ENCODE data around the gene GPR132. TPM values are rescaled to one million over a fixed set of nuclear protein-coding genes. Genes with fewer than 3 reads are reported as not detected.

Gene GPR132
- total RNA-seq, 2 experiments from 2014 or later, result 51.2 to 51.4 TPM

DNA sequence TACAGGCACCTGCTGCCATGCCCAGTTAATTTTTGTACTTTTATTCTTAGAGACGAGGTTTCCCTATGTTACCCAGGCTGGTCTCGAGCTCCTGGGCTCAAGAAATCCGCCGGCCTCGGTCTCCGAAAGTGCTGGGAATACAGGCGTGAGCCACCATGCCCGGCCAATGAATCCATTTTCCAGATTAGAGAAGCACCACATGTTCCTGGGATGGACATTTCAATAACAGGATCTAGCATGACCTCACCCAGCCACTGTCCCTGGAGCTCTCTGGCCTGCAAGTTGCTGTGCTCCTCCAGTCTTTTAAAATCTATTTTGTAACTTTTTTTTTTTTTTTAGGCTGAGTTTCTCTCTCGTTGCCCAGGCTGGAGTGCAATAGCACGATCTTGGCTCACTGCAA lies 2.2 kb downstream of the GPR132 start:
- Mint-ChIP-seq H3K9me3 (no peaks in the 10 kb centered on the region), H3K4me3 (peak overlapping the region; percentile 89), H3K27ac (peak overlapping the region; percentile 87), H3K27me3 (no peaks in the 10 kb centered on the region), H3K36me3 (ENCODE audit: low read depth) (peaks cover 46% of the 10 kb centered on the region), H3K4me1 (peaks cover 77% of the 10 kb centered on the region)
- DNase-seq, result no peak
- CTCF ChIA-PET, result interaction anchor here (0.6 to 10.4 kb wide), 5 partner anchors 17 to 38 kb away, joined by 3 to 70 read pairs (median 21); no protein-coding TSS in a partner anchor
- POLR2A ChIA-PET, result interaction anchor here (1.1 to 10.5 kb wide), 4 partner anchors 9 to 44 kb away, joined by 3 to 120 read pairs (median 69); partner anchors contain the start of gene CDCA4

- H3K9me3 Mint-ChIP-seq, result no peaks in the 10 kb centered on the region
- CTCF ChIA-PET, result interaction anchor here (0.9 to 10.4 kb wide), 3 partner anchors 16 to 41 kb away, joined by 4 to 70 read pairs (median 33); partner anchors contain the start of gene CDCA4
- H3K27me3 Mint-ChIP-seq, result no peaks in the 10 kb centered on the region
- H3K36me3 Mint-ChIP-seq (ENCODE audit: low read depth), result peaks cover 50% of the 10 kb centered on the region
- H3K27ac Mint-ChIP-seq, result peak overlapping the region; percentile 87
- DNase-seq, result no peak
- H3K4me3 Mint-ChIP-seq, result peak overlapping the region; percentile 89
- POLR2A ChIA-PET, result interaction anchor here (1.1 to 10.5 kb wide), 6 partner anchors 8 to 43 kb away, joined by 3 to 120 read pairs (median 42); partner anchors contain the start of gene CDCA4
- peaks cover 70% of the 10 kb centered on the region for H3K4me1 Mint-ChIP-seq
Observed at GRCh38 chr14:105062048-105062433, 3.2 kb downstream of the GPR132 start.

DNA sequence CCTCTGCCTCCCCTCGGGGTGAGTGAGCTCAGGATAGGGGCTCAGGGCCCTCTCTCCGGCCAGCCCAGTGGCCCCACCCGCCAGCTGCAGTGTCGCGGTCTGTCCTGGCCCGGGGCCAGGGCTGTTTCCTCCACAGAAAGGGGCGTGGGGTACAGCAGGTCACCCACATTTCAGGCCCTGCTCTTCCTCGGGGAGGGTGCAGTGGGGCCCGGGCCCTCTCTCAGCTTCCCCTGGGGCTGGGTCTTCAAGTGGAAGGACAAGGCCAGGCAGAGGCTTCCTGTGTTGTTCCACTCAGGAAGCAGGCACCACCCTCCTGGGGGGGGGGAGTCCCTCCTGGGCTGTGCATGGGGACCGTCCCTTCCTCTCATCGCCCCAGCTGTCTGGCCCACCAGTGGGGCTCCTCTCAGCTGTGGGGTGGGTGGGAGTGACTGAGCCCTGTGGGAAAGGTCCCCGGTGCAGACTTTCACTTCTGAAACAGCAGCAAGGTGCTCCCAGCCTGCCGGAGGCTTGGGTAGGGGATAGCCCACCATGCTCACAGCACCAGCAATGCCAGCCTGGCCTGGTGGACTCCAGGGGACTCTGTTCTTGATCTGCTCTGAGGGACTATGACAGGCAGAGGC lies 3.7 kb downstream of the GPR132 start:
- Mint-ChIP-seq H3K4me1 (peaks cover 65% of the 10 kb centered on the region), H3K27ac (peak overlapping the region; percentile 87), H3K4me3 (peak overlapping the region; percentile 89), H3K27me3 (no peaks in the 10 kb centered on the region), H3K36me3 (ENCODE audit: low read depth) (peaks cover 55% of the 10 kb centered on the region), H3K9me3 (no peaks in the 10 kb centered on the region)
- ChIA-PET CTCF (interaction anchor here (0.9 to 10.4 kb wide), 3 partner anchors 16 to 40 kb away, joined by 4 to 70 read pairs (median 33); partner anchors contain the start of gene CDCA4), POLR2A (interaction anchor here (1.2 to 10.5 kb wide), 6 partner anchors 10 to 229 kb away, joined by 3 to 120 read pairs (median 42); partner anchors contain the start of gene CDCA4)
- DNase-seq, result peak; percentile 49

DNA sequence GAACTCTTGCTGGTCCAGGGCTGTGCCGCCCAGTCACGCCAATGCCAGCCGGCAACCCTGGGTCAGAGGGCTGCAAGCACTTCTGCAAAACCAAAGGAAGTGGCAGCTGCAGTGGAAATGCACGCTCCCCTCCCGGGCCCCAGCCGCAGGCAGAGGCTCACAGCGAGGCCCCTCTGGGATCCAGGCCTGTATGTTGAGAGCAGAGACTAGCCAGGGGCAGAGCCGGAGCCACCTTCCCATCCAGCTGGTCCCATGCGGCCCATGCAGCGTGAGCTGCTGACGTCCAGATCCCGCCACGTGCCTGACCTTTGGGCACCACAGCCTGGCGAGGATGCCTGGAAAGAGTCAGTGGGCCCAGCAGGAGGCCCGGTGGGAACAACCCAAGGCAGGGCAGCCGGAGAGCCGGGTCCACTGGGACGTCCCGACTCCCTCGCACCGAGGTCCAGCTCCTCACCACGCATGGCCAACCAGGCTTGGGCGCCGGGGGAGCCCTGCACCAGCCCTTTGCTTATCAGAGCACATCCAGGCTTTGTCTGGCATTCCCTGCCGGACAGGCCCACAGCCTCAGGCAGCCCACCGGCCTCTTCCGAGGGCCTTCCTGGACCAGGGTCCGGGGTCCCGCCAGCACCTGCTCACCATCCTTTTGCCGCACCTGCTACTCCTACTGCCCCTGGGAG lies 4.3 kb downstream of the GPR132 start:
- peak; percentile 67 for DNase-seq
- H3K27ac Mint-ChIP-seq, result peak overlapping the region; percentile 87
- H3K9me3 Mint-ChIP-seq, result no peaks in the 10 kb centered on the region
- H3K4me3 Mint-ChIP-seq, result peak overlapping the region; percentile 89
- ChIA-PET CTCF (interaction anchor here (0.8 to 10.4 kb wide), 3 partner anchors 15 to 85 kb away, joined by 3 to 70 read pairs (median 33); no protein-coding TSS in a partner anchor), POLR2A (interaction anchor here (0.9 to 10.5 kb wide), 7 partner anchors 10 to 230 kb away, joined by 3 to 120 read pairs (median 18); partner anchors contain the start of gene CDCA4)
- H3K4me1 Mint-ChIP-seq, result peaks cover 59% of the 10 kb centered on the region
- H3K27me3 Mint-ChIP-seq, result no peaks in the 10 kb centered on the region
- H3K36me3 Mint-ChIP-seq (ENCODE audit: low read depth), result peaks cover 57% of the 10 kb centered on the region

DNA sequence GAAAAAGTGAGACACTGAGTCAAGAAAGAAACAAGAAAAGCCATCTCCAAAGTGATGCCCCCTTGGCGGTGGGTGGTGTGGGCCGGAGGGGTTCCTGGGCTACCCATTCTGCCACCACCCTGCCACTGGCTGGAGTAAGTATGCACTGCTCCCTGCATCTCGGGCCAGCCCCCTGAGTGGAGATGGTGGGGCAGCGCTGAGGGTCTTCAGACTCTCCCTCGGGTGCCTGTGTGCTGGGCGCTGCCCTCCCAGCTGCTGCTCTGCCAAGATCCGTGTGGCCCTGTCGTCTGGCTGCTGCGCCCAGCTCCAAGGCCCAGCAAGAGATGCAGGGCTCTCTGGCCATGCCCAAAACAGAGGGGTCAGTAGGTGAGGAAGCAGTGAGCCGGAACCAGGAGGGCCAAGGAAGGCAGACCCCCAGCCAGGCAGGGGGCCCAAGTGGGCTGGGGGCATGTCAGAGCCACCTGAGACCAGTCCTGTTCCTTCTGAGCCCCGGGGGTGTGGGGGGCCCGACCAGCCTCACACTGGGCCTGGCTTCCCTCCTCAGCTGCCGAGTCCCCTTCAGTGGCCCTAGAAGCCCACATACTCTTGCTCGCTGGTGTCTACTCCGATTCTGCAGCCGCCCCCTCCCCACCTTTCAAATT lies 5.2 kb downstream of the GPR132 start:
- Mint-ChIP-seq H3K27ac (peak overlapping the region; percentile 87), H3K4me1 (peaks cover 54% of the 10 kb centered on the region), H3K36me3 (ENCODE audit: low read depth) (peaks cover 62% of the 10 kb centered on the region), H3K27me3 (no peaks in the 10 kb centered on the region), H3K4me3 (peak overlapping the region; percentile 89), H3K9me3 (no peaks in the 10 kb centered on the region)
- ChIA-PET CTCF (interaction anchor here (0.8 to 10.4 kb wide), 4 partner anchors 14 to 84 kb away, joined by 3 to 70 read pairs (median 18); no protein-coding TSS in a partner anchor), POLR2A (interaction anchor here (0.9 to 10.5 kb wide), 7 partner anchors 11 to 230 kb away, joined by 3 to 120 read pairs (median 18); partner anchors contain the start of gene CDCA4)
- DNase-seq, result no peak

DNA sequence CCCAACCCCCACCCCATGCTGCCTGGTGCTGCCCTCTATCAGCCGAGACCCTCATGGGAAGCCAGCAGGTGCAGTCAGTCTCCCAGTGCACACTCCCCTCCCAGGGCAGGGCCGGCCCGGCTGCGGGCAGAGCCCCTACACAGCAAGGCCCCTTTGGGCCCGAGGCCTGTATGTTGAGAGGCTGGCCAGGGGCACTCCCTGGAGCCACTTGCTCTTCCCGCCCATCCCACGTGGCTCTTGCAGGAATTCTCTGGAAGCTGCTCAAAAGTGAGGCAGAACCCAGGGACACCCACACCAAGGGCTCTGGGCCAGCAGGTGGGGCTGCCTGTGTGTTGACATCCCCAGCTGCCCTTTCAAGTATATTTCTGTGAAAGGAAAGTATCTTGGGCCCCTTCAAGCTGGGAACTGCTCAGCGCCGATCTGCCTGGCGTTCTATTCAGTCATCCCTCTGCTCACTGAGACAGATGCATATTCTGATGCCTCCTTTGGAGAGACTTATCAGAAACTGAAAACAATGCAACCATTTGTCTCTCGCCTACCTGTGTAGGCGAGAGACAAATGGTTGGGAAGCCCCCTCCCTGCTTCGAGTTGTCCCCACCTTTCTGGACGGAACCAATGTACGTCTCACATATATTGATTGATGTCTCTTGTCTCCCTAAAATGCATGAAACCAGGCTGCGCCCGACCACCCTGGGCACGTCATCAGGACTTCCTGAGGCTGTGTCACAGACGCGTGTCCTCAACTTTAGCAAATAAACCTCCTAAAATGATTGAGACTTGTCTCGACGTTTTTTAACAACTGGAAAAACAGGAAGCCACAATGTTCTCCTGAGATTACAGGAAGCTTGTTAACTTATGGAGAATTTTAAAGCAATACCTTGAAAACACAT lies 6.0 kb downstream of the GPR132 start:
- CTCF ChIA-PET, result interaction anchor here (0.5 to 10.4 kb wide), 4 partner anchors 13 to 83 kb away, joined by 3 to 70 read pairs (median 18); no protein-coding TSS in a partner anchor
- Mint-ChIP-seq H3K36me3 (ENCODE audit: low read depth) (peaks cover 56% of the 10 kb centered on the region), H3K9me3 (no peaks in the 10 kb centered on the region), H3K27ac (peak overlapping the region; percentile 87), H3K4me1 (peaks cover 51% of the 10 kb centered on the region), H3K27me3 (no peaks in the 10 kb centered on the region), H3K4me3 (peak overlapping the region; percentile 89)
- no peak for DNase-seq
- POLR2A ChIA-PET, result interaction anchor here (0.6 to 10.5 kb wide), 9 partner anchors 12 to 454 kb away, joined by 3 to 120 read pairs (median 9); partner anchors contain the start of genes BRF1 and CDCA4

GRCh38 chr14:105058521-105059034 lies 6.7 kb downstream of the GPR132 start:
- H3K4me1 Mint-ChIP-seq, result peaks cover 50% of the 10 kb centered on the region
- no peaks in the 10 kb centered on the region for H3K9me3 Mint-ChIP-seq
- ChIA-PET CTCF (interaction anchor here (0.5 to 10.4 kb wide), 4 partner anchors 13 to 82 kb away, joined by 3 to 70 read pairs (median 18); no protein-coding TSS in a partner anchor), POLR2A (interaction anchor here (0.6 to 10.5 kb wide), 7 partner anchors 13 to 455 kb away, joined by 3 to 120 read pairs (median 4); partner anchors contain the start of genes BRF1 and CDCA4)
- H3K36me3 Mint-ChIP-seq (ENCODE audit: low read depth), result peaks cover 57% of the 10 kb centered on the region
- no peaks in the 10 kb centered on the region for H3K27me3 Mint-ChIP-seq
- H3K4me3 Mint-ChIP-seq, result no peak overlapping the region
- no peak for DNase-seq
- peak overlapping the region; percentile 53 for H3K27ac Mint-ChIP-seq

- Mint-ChIP-seq H3K4me1 (peaks cover 37% of the 10 kb centered on the region), H3K4me3 (no peak overlapping the region), H3K9me3 (no peaks in the 10 kb centered on the region), H3K36me3 (ENCODE audit: low read depth) (peaks cover 56% of the 10 kb centered on the region), H3K27ac (no peak overlapping the region), H3K27me3 (no peaks in the 10 kb centered on the region)
- CTCF ChIA-PET, result interaction anchor here (1.8 to 10.4 kb wide), 2 partner anchors 9 to 10 kb away, joined by 4 to 70 read pairs; partner anchors contain the start of gene GPR132
- DNase-seq, result no peak
- POLR2A ChIA-PET, result interaction anchor here (1.0 to 1.1 kb wide), 2 partner anchors 9 to 25 kb away, joined by 3 read pairs; no protein-coding TSS in a partner anchor
Observed at GRCh38 chr14:105056303-105056831, 8.9 kb downstream of the GPR132 start.

DNA sequence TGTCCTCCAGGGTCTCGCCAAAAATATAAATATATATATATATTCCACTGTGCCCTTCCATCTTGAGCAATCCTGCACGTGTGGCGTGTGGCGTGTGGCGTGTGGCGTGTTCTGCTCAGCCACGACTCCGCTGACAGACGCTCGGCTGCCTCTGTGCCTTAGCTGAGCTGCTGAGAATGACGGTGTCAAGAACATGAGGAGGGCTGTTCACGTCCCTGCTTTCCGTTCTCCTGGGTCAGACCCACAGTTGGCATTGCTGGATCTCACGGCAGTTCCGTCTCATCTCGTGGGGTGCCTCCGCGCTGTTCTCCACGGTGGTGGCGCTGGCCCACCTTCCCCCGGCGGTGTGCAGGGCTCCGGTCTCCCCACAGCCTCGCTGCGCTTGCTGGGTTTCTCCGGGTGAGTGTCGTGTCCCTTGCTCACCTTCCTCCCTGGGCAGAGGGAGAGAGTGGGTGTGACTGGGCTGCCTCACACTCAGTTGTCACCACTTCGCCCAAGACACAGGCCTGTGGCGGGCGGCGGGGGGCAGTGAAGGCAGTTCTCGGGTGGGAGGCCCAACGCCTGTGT lies 9.4 kb downstream of the GPR132 start:
- Mint-ChIP-seq H3K9me3 (no peaks in the 10 kb centered on the region), H3K4me3 (no peak overlapping the region), H3K4me1 (peaks cover 36% of the 10 kb centered on the region), H3K27ac (no peak overlapping the region), H3K27me3 (no peaks in the 10 kb centered on the region), H3K36me3 (ENCODE audit: low read depth) (peaks cover 61% of the 10 kb centered on the region)
- DNase-seq, result no peak
- POLR2A ChIA-PET, result interaction anchor here (1.0 to 1.4 kb wide), 2 partner anchors 8 to 31 kb away, joined by 3 read pairs; no protein-coding TSS in a partner anchor
- CTCF ChIA-PET, result no interaction called here

DNA sequence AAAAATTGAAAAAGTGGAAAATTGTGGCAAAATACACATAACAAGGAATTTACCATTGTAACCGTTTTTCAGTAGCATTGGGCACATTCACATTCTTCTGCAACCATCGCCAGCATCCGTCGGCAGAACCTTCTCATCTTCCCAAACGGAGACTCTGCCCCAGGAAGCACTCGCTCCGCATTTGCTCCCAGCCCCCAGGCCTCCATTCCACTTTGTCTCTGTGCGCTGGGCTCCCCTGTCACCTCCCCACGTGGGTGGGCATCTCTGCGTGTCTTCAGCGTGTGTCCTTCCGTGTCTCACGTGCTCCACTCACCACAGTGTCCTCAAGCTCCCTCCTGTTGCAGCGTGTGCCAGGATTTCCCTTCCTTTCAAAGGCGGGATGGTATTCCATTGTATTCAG lies 9.9 kb downstream of the GPR132 start:
- Mint-ChIP-seq H3K9me3 (no peaks in the 10 kb centered on the region), H3K4me1 (peaks cover 31% of the 10 kb centered on the region), H3K27me3 (no peaks in the 10 kb centered on the region), H3K27ac (no peak overlapping the region), H3K36me3 (ENCODE audit: low read depth) (peaks cover 62% of the 10 kb centered on the region), H3K4me3 (no peak overlapping the region)
- ChIA-PET CTCF (interaction anchor here (0.7 kb wide), 1 partner anchor 72 kb away, joined by 5 read pairs; no protein-coding TSS in a partner anchor), POLR2A (interaction anchor here (1.0 to 1.4 kb wide), 2 partner anchors 8 to 31 kb away, joined by 3 read pairs; no protein-coding TSS in a partner anchor)
- DNase-seq, result no peak

GRCh38 chr14:105053996-105054395 lies 11.2 kb downstream of the GPR132 start:
- POLR2A ChIA-PET, result interaction anchor here (0.7 to 1.5 kb wide), 3 partner anchors 9 to 33 kb away, joined by 3 to 7 read pairs (median 5); partner anchors contain the start of genes CDCA4 and GPR132
- Mint-ChIP-seq H3K36me3 (ENCODE audit: low read depth) (peaks cover 56% of the 10 kb centered on the region), H3K27ac (no peak overlapping the region), H3K9me3 (no peaks in the 10 kb centered on the region), H3K27me3 (no peaks in the 10 kb centered on the region), H3K4me1 (peaks cover 18% of the 10 kb centered on the region), H3K4me3 (no peak overlapping the region)
- no peak for DNase-seq
- CTCF ChIA-PET, result interaction anchor here (0.9 kb wide), 1 partner anchor 13 kb away, joined by 4 read pairs; no protein-coding TSS in a partner anchor

Data from activated CD4-positive, alpha-beta memory T cell treated with anti-CD3 and anti-CD28 coated beads, Interleukin-2, amount 10 ng/mL, durations not matched to agents 7 days and 5 days (primary cell).